ENCODE data around the gene PRKCE. TPM values are rescaled to one million over a fixed set of nuclear protein-coding genes. Genes with fewer than 3 reads are reported as not detected.

The PRKCE gene
- total RNA-seq, 1 experiment from 2014 or later: 4.4 TPM

- TF ChIP-seq CTCF (IDR thresholded peaks at IDR 0.05; ENCODE audit: insufficient read depth in 1 of 2, low read depth in 1 of 2, low read length in 1 of 2, severe bottlenecking in 1 of 2, unreplicated experiment in 1 of 2): no peak
- DNase-seq: no peak
- Histone ChIP-seq H3K4me1 (peaks cover 8% of the 10 kb centered on the region), H3K36me3 (ENCODE audit: control insufficient read depth, insufficient read depth, low read length) (no peaks in the 10 kb centered on the region; the same call in 1 of the 2 replicates), H3K9me3 (no peaks in the 10 kb centered on the region), H3K4me3 (ENCODE audit: low read depth, low read length) (no peak overlapping the region), H3K27me3 (replicated peaks; ENCODE audit: control insufficient read depth, insufficient read depth, low read length) (no peaks in the 10 kb centered on the region)
- intact Hi-C loops (cut with micrococcal nuclease; ENCODE audit: unreplicated experiment): no loop called here
- POLR2A ChIA-PET: no interaction called here
- Mint-ChIP-seq H3K9me3 (ENCODE audit: unreplicated experiment) (no peaks in the 10 kb centered on the region), H3K4me3 (ENCODE audit: unreplicated experiment) (no peak overlapping the region), H3K27me3 (ENCODE audit: insufficient read depth, unreplicated experiment) (no peaks in the 10 kb centered on the region), H3K36me3 (ENCODE audit: insufficient read depth, unreplicated experiment) (peaks cover 3% of the 10 kb centered on the region), H3K4me1 (ENCODE audit: low read depth, unreplicated experiment) (peaks cover 28% of the 10 kb centered on the region), H3K27ac (ENCODE audit: unreplicated experiment) (no peak overlapping the region)
- no TSS peak for BruUV-seq (replicated peaks)
- CTCF ChIA-PET: interaction anchor here (0.5 to 1.0 kb wide), 2 partner anchors 21 to 1141 kb away, joined by 3 to 4 read pairs; no protein-coding TSS in a partner anchor
Measured at GRCh38 chr2:45606796-45607195, 44.7 kb upstream of the PRKCE start.

- CTCF ChIA-PET: interaction anchor here (0.7 to 1.0 kb wide), 2 partner anchors 22 to 50 kb away, joined by 3 to 4 read pairs; no protein-coding TSS in a partner anchor
- TF ChIP-seq CTCF (IDR thresholded peaks at IDR 0.05; ENCODE audit: insufficient read depth in 1 of 2, low read depth in 1 of 2, low read length in 1 of 2, severe bottlenecking in 1 of 2, unreplicated experiment in 1 of 2): peak; percentile 42 to 55
Measured at GRCh38 chr2:45607701-45608100, 43.8 kb upstream of the PRKCE start.

GRCh38 chr2:45610281-45611019 is 41.0 kb upstream of the PRKCE start:
- peak; percentile 65 to 72 for DNase-seq
- H3K27ac Mint-ChIP-seq (ENCODE audit: unreplicated experiment): peak overlapping the region; percentile 97
- H3K27me3 Mint-ChIP-seq (ENCODE audit: insufficient read depth, unreplicated experiment): no peaks in the 10 kb centered on the region
- Histone ChIP-seq H3K27me3 (replicated peaks; ENCODE audit: control insufficient read depth, insufficient read depth, low read length) (no peaks in the 10 kb centered on the region), H3K36me3 (ENCODE audit: control insufficient read depth, insufficient read depth, low read length) (no peaks in the 10 kb centered on the region), H3K4me1 (peaks cover 26% of the 10 kb centered on the region), H3K4me3 (ENCODE audit: low read depth, low read length) (peak overlapping the region; percentile 68), H3K9me3 (no peaks in the 10 kb centered on the region)
- ChIA-PET POLR2A (interaction anchor here (0.7 to 1.4 kb wide), 5 partner anchors 39 to 326 kb away, joined by 3 to 7 read pairs (median 4); no protein-coding TSS in a partner anchor), CTCF (interaction anchor here (0.6 to 1.1 kb wide), 6 partner anchors 25 to 542 kb away, joined by 3 to 5 read pairs (median 4); no protein-coding TSS in a partner anchor)
- peaks cover 47% of the 10 kb centered on the region for H3K4me1 Mint-ChIP-seq (ENCODE audit: low read depth, unreplicated experiment)
- no peaks in the 10 kb centered on the region for H3K9me3 Mint-ChIP-seq (ENCODE audit: unreplicated experiment)
- TF ChIP-seq CTCF (IDR thresholded peaks at IDR 0.05; ENCODE audit: insufficient read depth in 1 of 2, low read depth in 1 of 2, low read length in 1 of 2, severe bottlenecking in 1 of 2, unreplicated experiment in 1 of 2): peak; percentile 36 to 39
- peak overlapping the region; percentile 95 for H3K4me3 Mint-ChIP-seq (ENCODE audit: unreplicated experiment)
- intact Hi-C loops (cut with micrococcal nuclease; ENCODE audit: unreplicated experiment): loop anchor here (1.0 to 10.0 kb wide), 2 partner anchors 25 to 684 kb away; partner anchors contain the start of gene EPAS1
- TSS peak; percentile 73 for BruUV-seq (replicated peaks)
- no peaks in the 10 kb centered on the region for H3K36me3 Mint-ChIP-seq (ENCODE audit: insufficient read depth, unreplicated experiment)

More at GRCh38 chr2:45607701-45608100, 43.8 kb upstream of the PRKCE start:
- peaks cover 37% of the 10 kb centered on the region for H3K4me1 Mint-ChIP-seq (ENCODE audit: low read depth, unreplicated experiment)
- no TSS peak for BruUV-seq (replicated peaks)
- H3K27me3 ChIP-seq (replicated peaks; ENCODE audit: control insufficient read depth, insufficient read depth, low read length): no peaks in the 10 kb centered on the region
- H3K36me3 ChIP-seq (ENCODE audit: control insufficient read depth, insufficient read depth, low read length): no peaks in the 10 kb centered on the region; the same call in 1 of the 2 replicates
- peak in 1 of 2 experiments; percentile 51 for DNase-seq
- intact Hi-C loops (cut with micrococcal nuclease; ENCODE audit: unreplicated experiment): no loop called here
- no peaks in the 10 kb centered on the region for H3K9me3 ChIP-seq
- H3K36me3 Mint-ChIP-seq (ENCODE audit: insufficient read depth, unreplicated experiment): no peaks in the 10 kb centered on the region
- peaks cover 17% of the 10 kb centered on the region for H3K4me1 ChIP-seq
- no peak overlapping the region for H3K4me3 Mint-ChIP-seq (ENCODE audit: unreplicated experiment)
- no peaks in the 10 kb centered on the region for H3K27me3 Mint-ChIP-seq (ENCODE audit: insufficient read depth, unreplicated experiment)
- no peak overlapping the region for H3K27ac Mint-ChIP-seq (ENCODE audit: unreplicated experiment)
- no peaks in the 10 kb centered on the region for H3K9me3 Mint-ChIP-seq (ENCODE audit: unreplicated experiment)
- POLR2A ChIA-PET: no interaction called here
- H3K4me3 ChIP-seq (ENCODE audit: low read depth, low read length): no peak overlapping the region

All from Caco-2 (cell line).